GM23338 (cell line): Measurements from ENCODE around the gene PTPN21. TPM values are rescaled to one million over a fixed set of nuclear protein-coding genes. Genes with fewer than 3 reads are reported as not detected.

Experiments used
- ATAC-seq: fragments of 200-7000 bp; cut with Tn5 transposase; 3 replicates; pipeline ENCODE4 v1.9.1; 2020
- DNase-seq: peaks from one replicate; pipeline ENCODE4 v3.0.0-alpha.2; 2015; ENCODE audit warnings: low spot score
- H2AFZ ChIP-seq: fragments of 200-600 bp; sonication (generic); 2 replicates; pipeline ENCODE4 v1.8.0; 2016; ENCODE audit warnings: antibody characterized with exemption, mild to moderate bottlenecking, moderate library complexity
- H3F3A ChIP-seq: fragments of 200-600 bp; sonication (generic); replicated peaks from 2 replicates; pipeline ENCODE4 v1.8.0; 2017; ENCODE audit warnings: antibody characterized with exemption, mixed run types, low read depth
- H3K27ac ChIP-seq: fragments of 200-600 bp; sonication (generic); 2 replicates; pipeline ENCODE4 v1.6.1; 2016; ENCODE audit warnings: low read depth
- H3K27me3 ChIP-seq: fragments of 200-600 bp; sonication (generic); 2 replicates; pipeline ENCODE4 v1.8.0; 2016; ENCODE audit warnings: mild to moderate bottlenecking, mixed run types, moderate library complexity; ENCODE audit not compliant: insufficient read depth
- H3K36me3 ChIP-seq: fragments of 200-600 bp; sonication (generic); 2 replicates; pipeline ENCODE4 v1.8.0; 2016; ENCODE audit warnings: mild to moderate bottlenecking; ENCODE audit not compliant: insufficient read depth
- H3K4me1 ChIP-seq: fragments of 200-600 bp; sonication (generic); 2 replicates; pipeline ENCODE4 v1.8.0; 2016; ENCODE audit warnings: mild to moderate bottlenecking, moderate library complexity; ENCODE audit not compliant: insufficient read depth
- H3K4me2 ChIP-seq: fragments of 200-600 bp; sonication (generic); 2 replicates; pipeline ENCODE4 v1.7.1; 2017; ENCODE audit warnings: mixed run types
- H3K4me3 ChIP-seq: fragments of 200-600 bp; sonication (generic); 2 replicates; pipeline ENCODE4 v1.6.1; 2016; ENCODE audit warnings: mixed run types
- H3K79me2 ChIP-seq: fragments of 200-600 bp; sonication (generic); replicated peaks from 2 replicates; pipeline ENCODE4 v1.8.0; 2017; ENCODE audit warnings: mild to moderate bottlenecking; ENCODE audit not compliant: insufficient read depth
- H3K9me2 ChIP-seq: fragments of 200-600 bp; sonication (generic); 2 replicates; pipeline ENCODE4 v1.8.0; 2017; ENCODE audit not compliant: insufficient read depth
- H4K20me1 ChIP-seq: fragments of 200-600 bp; sonication (generic); replicated peaks from 2 replicates; pipeline ENCODE4 v1.8.0; 2017; ENCODE audit warnings: mild to moderate bottlenecking; ENCODE audit not compliant: insufficient read depth
- H3K27ac Mint-ChIP-seq: 2 replicates; pipeline ENCODE4 v1.8.0; 2020; ENCODE audit warnings: inconsistent platforms, mild to moderate bottlenecking, moderate library complexity, mixed read lengths
- H3K27me3 Mint-ChIP-seq: 3 replicates; pipeline ENCODE4 v1.8.0; 2022; ENCODE audit warnings: low read depth, mild to moderate bottlenecking, moderate library complexity, mixed read lengths, inconsistent platforms; ENCODE audit not compliant: insufficient read depth, poor library complexity
- H3K36me3 Mint-ChIP-seq: 3 replicates; pipeline ENCODE4 v1.8.0; 2021; ENCODE audit warnings: low read depth, mild to moderate bottlenecking, inconsistent platforms, moderate library complexity, mixed read lengths
- H3K4me1 Mint-ChIP-seq: 3 replicates; pipeline ENCODE4 v1.8.0; 2020; ENCODE audit warnings: mild to moderate bottlenecking, inconsistent platforms, mixed read lengths
- H3K4me3 Mint-ChIP-seq: 3 replicates; pipeline ENCODE4 v1.8.0; 2021; ENCODE audit warnings: moderate library complexity, mild to moderate bottlenecking, inconsistent platforms, mixed read lengths
- H3K9me3 Mint-ChIP-seq: 3 replicates; pipeline ENCODE4 v1.8.0; 2020; ENCODE audit warnings: moderate library complexity, mild to moderate bottlenecking, inconsistent platforms, mixed read lengths
- CREB1 ChIP-seq: fragments of 250-450 bp; sonication (Bioruptor Pico); IDR thresholded peaks from 2 replicates; pipeline ENCODE4 v1.5.0; 2020; ENCODE audit warnings: low read depth, mild to moderate bottlenecking, moderate library complexity
- CTCF ChIP-seq, 2 experiments: fragments of 200-600 bp in 1 of 2; sonication (generic) in 1 of 2; conservative IDR thresholded peaks; 2 replicates each; pipeline versions ENCODE4 v1.5.1 to v1.6.1; 2016 to 2017; ENCODE audit warnings: antibody characterized with exemption in 2 of 2, low read depth in 2 of 2, mild to moderate bottlenecking in 2 of 2, moderate library complexity in 1 of 2
- ETS1 ChIP-seq: IDR thresholded peaks from 2 replicates; pipeline ENCODE4 v1.6.1; 2016; ENCODE audit warnings: antibody characterized with exemption
- EZH2 ChIP-seq: fragments of 200-600 bp; sonication (generic); IDR thresholded peaks from one replicate; pipeline ENCODE4 v1.8.0; 2017; ENCODE audit warnings: antibody characterized with exemption, mild to moderate bottlenecking, low read depth; ENCODE audit not compliant: unreplicated experiment
- EZH2phosphoT487 ChIP-seq: fragments of 200-600 bp; sonication (generic); IDR thresholded peaks from one replicate; pipeline ENCODE4 v1.8.1; 2018; ENCODE audit warnings: antibody characterized with exemption; ENCODE audit not compliant: unreplicated experiment
- JUNB ChIP-seq: IDR thresholded peaks from one replicate; pipeline ENCODE4 v1.6.1; 2016; ENCODE audit warnings: antibody characterized with exemption; ENCODE audit not compliant: unreplicated experiment
- NANOG ChIP-seq: IDR thresholded peaks from 2 replicates; pipeline ENCODE4 v1.6.1; 2016; ENCODE audit warnings: antibody characterized with exemption, borderline replicate concordance
- POLR2AphosphoS5 ChIP-seq: IDR thresholded peaks from 2 replicates; pipeline ENCODE4 v1.6.1; 2016; ENCODE audit warnings: antibody characterized with exemption, low read depth
- REST ChIP-seq: IDR thresholded peaks from one replicate; pipeline ENCODE4 v1.6.1; 2018; ENCODE audit warnings: antibody characterized with exemption; ENCODE audit not compliant: unreplicated experiment
- STAT1 ChIP-seq: IDR thresholded peaks from one replicate; pipeline ENCODE4 v1.6.1; 2016; ENCODE audit warnings: antibody characterized with exemption; ENCODE audit not compliant: unreplicated experiment
- ZNF114 ChIP-seq: fragments of 250-450 bp; sonication (Bioruptor Pico); IDR thresholded peaks from 2 replicates; pipeline ENCODE4 v1.5.0; 2020; ENCODE audit warnings: mild to moderate bottlenecking, moderate library complexity
- ZNF331 ChIP-seq: fragments of 250-450 bp; sonication (Bioruptor Pico); IDR thresholded peaks from 2 replicates; pipeline ENCODE4 v1.5.0; 2020; ENCODE audit warnings: low read depth, mild to moderate bottlenecking, moderate library complexity
- ZNF462 ChIP-seq: fragments of 250-450 bp; sonication (Bioruptor Pico); IDR thresholded peaks from 2 replicates; pipeline ENCODE4 v1.5.0; 2020; ENCODE audit warnings: mild to moderate bottlenecking, moderate library complexity
- polyA plus RNA-seq: library from polyadenylated mRNA; unstranded; fragments of >200 nt; fragmentation: Nextera tagmentation; extraction: Ambion mirVana; gene quantifications from 2 replicates; pipeline ENCODE4 v1.2.1, GENCODE V29; 2016
- total RNA-seq: library from RNA; depleted of rRNA; stranded (reverse); fragments of >200 nt; shearing (Covaris generic); gene quantifications from 2 replicates; pipeline ENCODE4 v1.2.3, GENCODE V29; 2014

PTPN21 gene
- total and polyA plus RNA-seq, 2 experiments from 2014 or later: 2.7 to 5.6 TPM

DNA sequence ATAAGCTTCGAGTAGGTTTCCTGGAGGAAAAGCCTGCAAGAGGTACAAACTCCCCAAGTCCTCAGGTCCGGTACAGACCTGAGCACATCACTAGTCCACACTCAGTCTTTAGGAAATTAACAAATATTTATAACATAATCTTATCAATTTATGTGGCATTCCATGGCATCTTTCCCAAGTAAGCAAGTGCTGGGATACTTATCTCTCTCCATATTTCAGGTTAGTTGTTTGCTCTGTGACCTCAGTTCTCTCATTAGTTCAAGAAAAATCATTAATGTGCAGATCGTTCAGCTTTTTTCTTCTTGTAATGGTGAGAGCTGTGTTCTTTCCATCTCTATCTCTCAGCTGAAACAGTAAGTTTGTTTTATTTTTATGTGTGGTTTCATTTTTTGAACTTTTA lies 134.6 kb downstream of the PTPN21 start:
- no peaks in the 10 kb centered on the region; the same call in 1 of the 2 replicates for H3K36me3 ChIP-seq
- H4K20me1 ChIP-seq: no peaks in the 10 kb centered on the region
- H3K9me2 ChIP-seq: no peaks in the 10 kb centered on the region
- no peak for TF ChIP-seq JUNB
- no peak for TF ChIP-seq ZNF462 (CRISPR knock-in tag)
- no peak for TF ChIP-seq ZNF114 (CRISPR knock-in tag)
- TF ChIP-seq NANOG: no peak
- no peak for TF ChIP-seq STAT1
- TF ChIP-seq POLR2AphosphoS5: no peak
- no peak for TF ChIP-seq CREB1
- no peak for TF ChIP-seq REST
- no peak for TF ChIP-seq EZH2phosphoT487
- TF ChIP-seq EZH2: no peak
- TF ChIP-seq CTCF (conservative IDR thresholded peaks at IDR 0.05; ENCODE audit: low read depth in 2 of 2): no peak
- TF ChIP-seq ETS1: no peak
- TF ChIP-seq ZNF331: no peak
- peaks cover 24% of the 10 kb centered on the region for H3K36me3 Mint-ChIP-seq
- no peaks in the 10 kb centered on the region for H3K79me2 ChIP-seq
- DNase-seq (no peak), ATAC-seq (no peak)
- H3K4me1 Mint-ChIP-seq: no peaks in the 10 kb centered on the region
- H3K27me3 ChIP-seq: no peaks in the 10 kb centered on the region
- no peaks in the 10 kb centered on the region for H3K4me1 ChIP-seq
- no peaks in the 10 kb centered on the region for H3F3A ChIP-seq
- H3K27ac Mint-ChIP-seq: no peak overlapping the region
- no peak overlapping the region for H3K4me3 ChIP-seq
- H3K27ac ChIP-seq: no peak overlapping the region
- no peaks in the 10 kb centered on the region for H3K27me3 Mint-ChIP-seq
- peaks cover 7% of the 10 kb centered on the region; the same call in 2 of the 3 replicates for H3K9me3 Mint-ChIP-seq
- no peak overlapping the region for H2AFZ ChIP-seq
- no peak overlapping the region for H3K4me2 ChIP-seq
- H3K4me3 Mint-ChIP-seq: no peak overlapping the region
